GM15510 (cell line): ENCODE results near the gene VAMP2.

ENCODE experiments used
- POLR2A ChIP-seq: IDR thresholded peaks from 3 replicates; pipeline ENCODE4 v1.6.1; 2011; ENCODE audit warnings: borderline replicate concordance; ENCODE audit not compliant: insufficient read length; ENCODE audit errors: extremely low read depth

VAMP2 gene, protein sequence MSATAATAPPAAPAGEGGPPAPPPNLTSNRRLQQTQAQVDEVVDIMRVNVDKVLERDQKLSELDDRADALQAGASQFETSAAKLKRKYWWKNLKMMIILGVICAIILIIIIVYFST

DNA sequence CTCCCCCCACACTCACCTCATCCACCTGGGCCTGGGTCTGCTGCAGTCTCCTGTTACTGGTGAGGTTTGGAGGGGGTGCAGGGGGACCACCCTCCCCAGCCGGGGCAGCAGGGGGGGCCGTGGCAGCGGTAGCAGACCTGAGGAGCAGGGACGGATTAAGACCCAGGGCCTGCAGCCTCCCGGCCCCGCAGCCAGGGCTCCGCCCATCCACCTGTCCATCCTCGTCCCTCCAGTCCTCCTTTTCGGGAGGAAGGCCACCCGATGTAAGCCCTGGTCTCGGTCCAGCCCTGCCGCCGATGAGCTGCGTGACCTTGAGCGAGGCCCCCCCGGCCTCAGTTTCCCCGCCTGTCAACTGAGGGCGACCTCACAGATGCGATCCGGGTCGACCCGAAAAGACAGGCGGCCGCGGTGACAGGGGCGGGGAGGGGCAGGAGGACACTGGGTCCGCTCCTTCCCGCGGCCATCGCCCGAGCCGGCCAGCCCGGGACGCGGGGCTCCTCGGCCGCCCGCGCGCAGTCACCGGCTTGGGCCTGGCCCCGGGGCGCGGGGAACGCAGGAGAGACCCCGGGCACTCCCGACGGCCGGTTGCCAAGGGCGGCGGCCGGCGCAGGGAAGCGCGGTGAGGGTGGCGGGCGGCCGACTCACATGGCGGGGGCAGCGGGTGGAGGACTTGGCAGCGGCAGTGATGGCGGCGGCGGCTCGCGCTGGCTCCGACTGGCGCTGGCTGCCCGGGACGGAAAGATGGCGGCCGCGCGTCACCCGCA lies at the start of gene VAMP2:
TSS of gene VAMP2 (minus strand) at position 716 of the 764 bp plus-strand sequence. CDS start at position 647, 69 bp downstream.
- TF ChIP-seq POLR2A = peak; percentile 83

GRCh38 chr17:8210761-8211458 lies 48.2 kb upstream of the VAMP2 start:
- TF ChIP-seq POLR2A = no peak

- TF ChIP-seq POLR2A = peak; percentile 94
Observed at GRCh38 chr17:8209907-8210760, 47.4 kb upstream of the VAMP2 start, which contains the start of gene AURKB. Gene AURKB (minus strand): TSS chr17:8210575. CDS start chr17:8210224, 351 bp downstream.

GRCh38 chr17:8206536-8206935 lies 43.8 kb upstream of the VAMP2 start:
- no peak for TF ChIP-seq POLR2A

DNA sequence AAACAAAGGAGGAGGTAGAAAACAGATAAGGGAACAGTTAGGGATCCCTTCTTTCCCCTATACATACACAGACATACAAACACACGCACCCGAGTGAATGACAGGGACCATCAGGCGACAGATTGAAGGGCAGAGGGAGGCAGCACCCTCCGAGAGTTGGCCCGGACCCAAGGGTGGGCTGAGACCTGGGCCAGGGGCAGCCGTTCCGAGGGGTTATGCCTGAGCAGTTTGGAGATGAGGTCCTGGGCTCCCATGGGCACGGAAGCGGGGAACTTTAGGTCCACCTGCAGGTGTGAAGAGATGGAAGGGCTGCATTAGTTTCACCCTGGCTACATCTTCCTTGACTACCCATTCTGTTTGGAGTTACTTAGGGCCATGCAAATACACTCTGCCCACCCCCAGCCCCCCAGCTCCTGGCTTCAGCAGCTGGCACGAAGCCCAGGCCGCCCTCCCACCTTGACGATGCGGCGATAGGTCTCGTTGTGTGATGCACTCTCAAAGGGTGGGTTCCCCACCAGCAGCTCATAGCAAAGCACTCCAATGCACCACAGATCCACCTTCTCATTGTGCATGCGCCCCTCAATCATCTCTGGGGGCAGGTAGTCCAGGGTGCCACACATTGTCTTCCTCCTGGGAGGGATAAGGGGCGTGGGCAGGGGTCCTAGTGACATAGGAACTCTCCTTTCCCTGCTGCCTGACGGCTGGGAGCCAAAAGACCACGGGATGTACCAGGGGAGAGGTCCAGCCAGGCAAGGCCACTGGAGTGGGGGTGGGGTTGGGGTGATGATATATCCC lies 42.2 kb upstream of the VAMP2 start:
- TF ChIP-seq POLR2A = peak; percentile 27

- peak; percentile 57 for TF ChIP-seq POLR2A
Observed at GRCh38 chr17:8192070-8192815, 29.5 kb upstream of the VAMP2 start.

DNA sequence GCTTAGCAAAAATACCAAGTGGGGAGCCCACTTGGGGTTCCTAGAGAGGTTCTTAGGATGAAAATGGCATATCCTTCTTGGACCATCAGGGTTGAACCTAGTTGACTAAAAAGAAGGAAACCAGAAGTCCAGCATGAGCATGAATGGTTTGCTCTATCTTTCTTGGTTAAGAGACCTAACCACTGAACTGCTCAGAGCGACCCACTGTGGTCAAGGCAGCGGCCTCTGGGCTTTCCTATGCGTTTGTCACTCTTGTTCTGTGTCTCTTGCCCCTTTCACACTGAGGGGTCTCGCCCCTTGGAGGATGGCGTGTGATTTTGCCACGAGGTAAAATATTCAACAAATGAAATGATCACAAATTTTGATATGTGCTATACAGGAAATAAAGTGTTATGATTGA lies 27.8 kb upstream of the VAMP2 start:
- no peak for TF ChIP-seq POLR2A

- TF ChIP-seq POLR2A = peak; percentile 74
Observed at GRCh38 chr17:8189711-8190477, 27.1 kb upstream of the VAMP2 start, which contains the start of gene BORCS6. Gene BORCS6 (minus strand): TSS chr17:8190180. CDS start chr17:8190140, 40 bp downstream.

- no peak for TF ChIP-seq POLR2A
Observed at GRCh38 chr17:8189041-8189710, 26.4 kb upstream of the VAMP2 start.

- TF ChIP-seq POLR2A = no peak
Observed at GRCh38 chr17:8188263-8188839, 25.6 kb upstream of the VAMP2 start.

GRCh38 chr17:8187517-8188262 lies 24.9 kb upstream of the VAMP2 start:
- TF ChIP-seq POLR2A = peak; percentile 19
